Lung (tissue), 12 donors: ENCODE measurements around the gene TNFRSF1A. TPM values are rescaled to one million over a fixed set of nuclear protein-coding genes. Genes with fewer than 3 reads are reported as not detected.

Experiments used
- ATAC-seq: fragments of 200-7000 bp; cut with Tn5 transposase; one replicate; pipeline ENCODE4 v1.9.1; 2020; ENCODE audit warnings: moderate number of reproducible peaks; ENCODE audit not compliant: insufficient read depth, low FRiP score
- DNase-seq, 3 donors: peaks; one replicate each; pipeline ENCODE4 v3.0.0-alpha.2; 2013 to 2017
- H3K27ac ChIP-seq, 2 donors: one replicate each; pipeline ENCODE4 v1.5.1; 2013; ENCODE audit warnings: mild to moderate bottlenecking in 2 of 2, moderate library complexity in 2 of 2, control low read depth in 1 of 2, inconsistent platforms in 1 of 2, low read depth in 1 of 2, low read length in 1 of 2
- H3K27me3 ChIP-seq, 3 donors: one replicate each; pipeline ENCODE4 v1.5.1; 2013; ENCODE audit warnings: low read length in 2 of 3; ENCODE audit not compliant: control insufficient read depth in 3 of 3, insufficient read depth in 3 of 3
- H3K36me3 ChIP-seq, 4 donors: one replicate each; pipeline ENCODE4 v1.5.1; 2013; ENCODE audit warnings: low read length in 4 of 4, mild to moderate bottlenecking in 1 of 4, moderate library complexity in 1 of 4; ENCODE audit not compliant: control insufficient read depth in 4 of 4, insufficient read depth in 4 of 4
- H3K4me1 ChIP-seq, 5 donors: one replicate each; pipeline ENCODE4 v1.5.1; 2013; ENCODE audit warnings: low read length in 5 of 5, mild to moderate bottlenecking in 2 of 5, moderate library complexity in 1 of 5; ENCODE audit not compliant: control insufficient read depth in 5 of 5, insufficient read depth in 5 of 5
- H3K4me3 ChIP-seq: one replicate; pipeline ENCODE4 v1.5.1; 2013; ENCODE audit warnings: mild to moderate bottlenecking, control low read depth, moderate library complexity
- H3K9ac ChIP-seq, 2 donors: one replicate each; pipeline ENCODE4 v1.5.1; 2013; ENCODE audit warnings: low read length in 2 of 2, control low read depth in 1 of 2; ENCODE audit not compliant: insufficient read depth in 1 of 2
- H3K9me3 ChIP-seq, 4 donors: one replicate each; pipeline ENCODE4 v1.5.1; 2013; ENCODE audit warnings: low read length in 3 of 4, mild to moderate bottlenecking in 1 of 4, moderate library complexity in 1 of 4; ENCODE audit not compliant: control insufficient read depth in 4 of 4, insufficient read depth in 3 of 4
- WGBS, 2 donors: extraction: QIAGEN DNeasy Blood & Tissue Kit; methylation state at CpG; one replicate each; pipeline ENCODE4 v1.1.7; 2013; 5-methylcytosine and 5-hydroxymethylcytosine counted together
- polyA plus RNA-seq, 2 donors: library from polyadenylated mRNA; stranded (reverse); fragments of 200-250 nt; gene quantifications; one replicate each; pipeline ENCODE4 v1.2.1, GENCODE V29; 2013
- total RNA-seq, 2 donors: library from RNA; depleted of rRNA in 1 of 2; stranded (reverse); fragments of >200 nt in 1 of 2; gene quantifications; one replicate each; pipeline ENCODE4 v1.2.1, GENCODE V29; 2014 to 2021
- TF ChIP-seq, protein P1 (sequence below): IDR thresholded peaks from 2 replicates; pipeline ENCODE4 v1.5.1; 2012; ENCODE audit warnings: mild to moderate bottlenecking; ENCODE audit errors: control extremely low read depth, extremely low read depth
- donor health status: control.
- donor health status: control.
- donor health status: Bipolar disorder and iron deficiency.
- donor health status: healthy.
- donor health status: DM: yes; HTN: yes; CAD: no.

The TNFRSF1A gene
- total and polyA plus RNA-seq, 4 donors: 81.6 to 184 (median 178) TPM

DNA sequence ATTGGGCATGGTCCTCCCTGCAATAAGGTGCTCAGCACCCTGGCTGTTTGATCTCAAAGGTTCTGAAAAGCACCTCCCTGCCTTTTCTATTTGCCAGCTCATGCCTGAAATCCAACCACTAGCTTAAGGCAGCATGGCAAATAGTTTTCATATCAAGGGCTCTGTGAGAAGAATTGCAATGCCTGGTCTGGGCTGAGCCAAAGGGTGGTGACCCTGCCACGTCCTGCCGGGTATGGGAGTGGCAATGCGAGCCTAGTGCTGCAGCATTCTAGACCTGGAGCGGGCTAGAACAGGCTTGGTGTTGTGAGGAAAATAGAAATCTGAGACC lies 35.8 kb upstream of the TNFRSF1A start:
- H3K27ac ChIP-seq: peak overlapping the region in 1 of 2 donors; percentile 87
- ATAC-seq (peak; percentile 23), DNase-seq (no peak)
- WGBS, 2 donors: 36 to 68% methylated on average over 4 of the region's 4 CpGs
- no peak overlapping the region for H3K4me3 ChIP-seq
- H3K9ac ChIP-seq: no peak overlapping the region
- H3K4me1 ChIP-seq: peaks cover 0 to 33% (median 15%) of the 10 kb centered on the region in 5 donors
- no peaks in the 10 kb centered on the region for H3K9me3 ChIP-seq
- no peaks in the 10 kb centered on the region for H3K36me3 ChIP-seq
- TF ChIP-seq, protein P1, sequence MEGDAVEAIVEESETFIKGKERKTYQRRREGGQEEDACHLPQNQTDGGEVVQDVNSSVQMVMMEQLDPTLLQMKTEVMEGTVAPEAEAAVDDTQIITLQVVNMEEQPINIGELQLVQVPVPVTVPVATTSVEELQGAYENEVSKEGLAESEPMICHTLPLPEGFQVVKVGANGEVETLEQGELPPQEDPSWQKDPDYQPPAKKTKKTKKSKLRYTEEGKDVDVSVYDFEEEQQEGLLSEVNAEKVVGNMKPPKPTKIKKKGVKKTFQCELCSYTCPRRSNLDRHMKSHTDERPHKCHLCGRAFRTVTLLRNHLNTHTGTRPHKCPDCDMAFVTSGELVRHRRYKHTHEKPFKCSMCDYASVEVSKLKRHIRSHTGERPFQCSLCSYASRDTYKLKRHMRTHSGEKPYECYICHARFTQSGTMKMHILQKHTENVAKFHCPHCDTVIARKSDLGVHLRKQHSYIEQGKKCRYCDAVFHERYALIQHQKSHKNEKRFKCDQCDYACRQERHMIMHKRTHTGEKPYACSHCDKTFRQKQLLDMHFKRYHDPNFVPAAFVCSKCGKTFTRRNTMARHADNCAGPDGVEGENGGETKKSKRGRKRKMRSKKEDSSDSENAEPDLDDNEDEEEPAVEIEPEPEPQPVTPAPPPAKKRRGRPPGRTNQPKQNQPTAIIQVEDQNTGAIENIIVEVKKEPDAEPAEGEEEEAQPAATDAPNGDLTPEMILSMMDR: no peak
- H3K27me3 ChIP-seq: no peaks in the 10 kb centered on the region

DNA sequence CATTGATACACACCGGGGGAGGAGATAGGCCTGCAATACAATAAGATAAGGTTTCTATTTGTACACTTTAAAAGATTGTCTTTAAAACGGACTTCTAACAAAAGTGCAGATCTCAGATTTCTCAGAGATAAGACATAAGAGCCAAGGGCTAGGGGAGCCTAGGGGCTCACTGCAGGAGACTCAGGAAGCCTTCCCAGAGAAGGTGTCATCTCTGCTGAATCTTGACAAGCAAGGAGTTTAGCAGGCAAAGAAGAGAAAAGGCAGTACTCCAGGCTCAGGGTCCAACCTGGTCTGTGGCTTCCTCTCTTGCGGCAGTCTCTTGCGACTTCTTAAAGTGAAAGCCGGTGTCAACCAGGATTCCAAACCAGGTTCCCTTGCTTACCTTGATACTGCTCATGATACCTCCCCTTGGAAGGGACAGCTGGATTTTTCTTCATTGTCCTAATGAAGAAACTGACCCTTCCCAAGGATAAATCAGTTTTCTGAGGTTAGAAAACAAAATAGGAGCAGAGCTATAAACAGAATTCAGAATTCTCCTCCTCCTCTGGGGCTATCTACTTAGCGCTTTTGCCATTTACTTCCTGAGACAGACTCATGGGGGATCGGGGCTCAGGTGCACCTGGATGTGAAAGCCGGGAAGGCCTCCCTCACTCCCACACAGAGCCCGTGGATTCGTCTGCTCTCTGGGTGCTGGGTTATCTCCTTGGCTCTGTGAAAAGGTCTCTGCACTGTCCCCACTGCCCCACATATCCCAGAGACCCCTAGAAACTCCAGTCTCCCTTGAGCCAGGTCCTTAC lies 35.2 kb upstream of the TNFRSF1A start:
- TF ChIP-seq, protein P1: no peak
- whole genome bisulfite sequencing, 2 donors: 43 to 46% methylated on average over 10 of the region's 10 CpGs
- Histone ChIP-seq H3K27ac (peak overlapping the region in 1 of 2 donors; percentile 87), H3K9me3 (no peaks in the 10 kb centered on the region), H3K36me3 (no peaks in the 10 kb centered on the region), H3K4me3 (no peak overlapping the region), H3K27me3 (no peaks in the 10 kb centered on the region), H3K4me1 (peaks cover 0 to 39% (median 11%) of the 10 kb centered on the region in 5 donors), H3K9ac (no peak overlapping the region)
- DNase-seq (no peak), ATAC-seq (no peak)

DNA sequence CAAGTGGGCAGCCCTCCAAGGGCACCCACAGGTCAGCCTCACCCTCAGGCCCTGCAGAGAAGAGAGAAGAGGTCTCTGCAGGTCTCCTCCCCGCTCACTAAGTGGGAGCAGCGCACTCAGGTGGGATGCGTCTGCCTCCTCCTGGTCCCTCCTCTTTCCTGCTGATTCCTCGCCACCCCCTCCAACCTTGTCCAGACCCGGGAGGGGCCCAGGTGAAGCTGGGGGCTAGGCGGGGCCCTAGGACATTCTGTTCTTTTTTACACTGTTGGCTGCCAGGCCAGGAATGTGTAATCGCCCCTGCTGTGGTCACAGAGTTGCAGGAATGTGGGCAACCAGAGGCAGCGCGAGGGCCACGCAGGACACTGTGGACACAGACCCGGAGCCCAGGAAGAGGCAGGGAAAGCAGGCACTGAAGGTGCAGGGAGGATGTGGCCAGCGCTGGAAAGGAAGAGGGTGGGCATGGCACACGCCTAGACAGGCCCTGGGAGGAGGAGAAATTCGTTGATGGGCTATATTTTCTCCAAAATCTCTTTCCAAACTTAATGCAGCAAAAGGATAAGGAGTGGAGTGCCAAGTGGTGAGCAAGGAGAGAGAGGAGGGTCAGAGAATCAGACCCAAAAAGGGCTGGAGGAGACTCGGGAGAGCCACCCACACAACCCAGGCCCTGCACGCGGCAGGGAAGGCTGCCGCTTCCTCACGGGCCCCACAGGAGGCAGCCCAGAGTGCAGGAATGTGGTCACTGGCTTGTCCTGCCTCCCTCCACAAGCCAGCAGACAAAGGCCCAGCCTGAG lies 34.4 kb upstream of the TNFRSF1A start:
- peak overlapping the region in 1 of 2 donors; percentile 13 for H3K9ac ChIP-seq
- DNase-seq: peak; percentile 61 to 66 (median 63)
- H3K4me1 ChIP-seq: peaks cover 0 to 39% (median 11%) of the 10 kb centered on the region in 5 donors
- H3K27ac ChIP-seq: peak overlapping the region in 1 of 2 donors; percentile 87
- peak; percentile 49 for ATAC-seq
- H3K4me3 ChIP-seq: no peak overlapping the region
- H3K9me3 ChIP-seq: no peaks in the 10 kb centered on the region
- WGBS, 2 donors: 31 to 33% methylated on average over 19 of the region's 19 CpGs
- no peaks in the 10 kb centered on the region for H3K36me3 ChIP-seq
- no peaks in the 10 kb centered on the region for H3K27me3 ChIP-seq
- TF ChIP-seq, protein P1: no peak
